Activated effector memory CD4-positive, alpha-beta T cell treated with Interleukin-2 at 50 U/mL for 16 hours (primary cell): Measurements from ENCODE around the gene TCF7.

Experiments
- DNase-seq: peaks from one replicate; pipeline ENCODE4 v3.0.0-alpha.2; 2020

TCF7 gene

DNA sequence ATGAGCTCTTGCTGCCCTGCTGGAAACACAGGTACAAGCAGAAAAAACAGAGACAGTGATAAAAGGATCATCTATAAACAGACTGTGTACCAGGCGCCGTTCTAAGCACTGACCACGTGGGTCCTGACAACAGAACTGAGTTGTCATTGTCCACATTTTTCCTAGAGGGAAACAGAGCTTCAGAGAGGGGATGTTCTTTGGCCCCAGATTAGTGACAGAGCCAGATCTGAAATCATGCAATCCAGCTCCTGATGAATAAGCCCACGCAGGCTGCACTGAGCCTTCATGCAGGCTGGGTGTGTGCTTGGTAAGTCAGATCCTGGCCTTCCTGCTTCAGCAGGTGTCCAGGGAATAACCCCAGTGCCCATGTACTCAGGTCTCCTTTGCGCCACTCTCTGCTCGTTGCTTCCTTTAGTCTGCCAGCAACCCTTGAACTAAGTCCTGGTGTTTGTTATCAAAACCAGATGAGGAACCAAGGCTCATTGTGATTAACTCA, 22.8 kb upstream of the TCF7 start:
- no peak for DNase-seq

DNA sequence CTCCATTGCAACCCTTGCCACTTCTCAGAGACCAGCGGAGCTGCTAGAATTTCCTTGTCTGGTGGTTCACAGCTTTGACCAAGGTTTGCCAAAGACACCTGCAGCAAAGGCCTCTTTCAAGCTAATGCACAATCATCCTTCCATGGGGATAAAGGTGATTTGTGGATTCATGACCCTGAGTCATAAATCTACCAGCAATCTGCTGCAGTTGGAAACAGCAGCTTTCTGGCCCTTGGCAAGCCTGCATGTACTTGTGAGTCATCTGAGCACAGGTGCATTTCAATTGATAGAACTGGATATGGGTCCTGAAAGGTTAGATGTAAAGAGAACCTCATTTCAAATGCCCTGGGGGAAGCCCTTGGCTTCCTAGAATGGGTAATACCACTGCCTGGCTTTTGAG, 21.6 kb upstream of the TCF7 start:
- no peak for DNase-seq

DNA sequence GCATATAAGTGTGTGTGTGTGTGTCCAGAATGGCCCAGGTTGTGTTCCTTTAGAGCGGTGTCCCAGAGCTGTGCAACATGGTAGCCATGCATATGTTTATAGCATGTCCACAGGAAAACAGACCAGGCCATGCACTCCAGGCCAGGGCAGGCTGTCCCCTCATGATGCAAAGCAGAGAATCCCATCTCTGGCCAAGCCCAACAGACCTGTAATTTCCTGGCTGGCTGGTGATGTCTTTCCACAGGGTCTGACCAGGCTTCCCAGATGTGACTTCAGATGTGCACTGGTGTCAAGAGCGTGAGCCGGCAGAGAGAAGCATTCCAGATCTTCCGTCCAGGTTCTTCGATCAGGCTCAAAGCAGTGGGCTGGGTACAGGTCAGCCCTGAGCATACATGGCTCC, 21.1 kb upstream of the TCF7 start:
- DNase-seq = no peak

DNA sequence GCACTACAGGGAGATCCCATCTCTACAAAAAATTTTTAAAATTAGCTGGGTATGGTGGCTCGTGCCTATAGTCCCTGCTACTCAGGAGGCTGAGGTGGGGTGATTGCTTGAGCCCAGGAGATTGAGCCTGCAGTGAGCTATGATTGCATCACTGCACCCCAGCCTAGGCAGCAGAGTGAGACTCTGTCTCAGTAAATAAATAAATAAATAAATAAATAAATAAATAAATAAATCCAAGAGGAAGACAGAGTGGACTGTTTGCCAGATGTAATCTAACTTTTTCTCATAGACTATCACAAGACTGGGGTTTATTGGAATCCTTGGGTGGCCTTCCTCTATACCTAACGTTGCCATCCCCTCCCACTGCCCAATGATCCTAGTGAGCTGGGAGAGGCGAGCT, 19.2 kb upstream of the TCF7 start:
- no peak for DNase-seq

DNA sequence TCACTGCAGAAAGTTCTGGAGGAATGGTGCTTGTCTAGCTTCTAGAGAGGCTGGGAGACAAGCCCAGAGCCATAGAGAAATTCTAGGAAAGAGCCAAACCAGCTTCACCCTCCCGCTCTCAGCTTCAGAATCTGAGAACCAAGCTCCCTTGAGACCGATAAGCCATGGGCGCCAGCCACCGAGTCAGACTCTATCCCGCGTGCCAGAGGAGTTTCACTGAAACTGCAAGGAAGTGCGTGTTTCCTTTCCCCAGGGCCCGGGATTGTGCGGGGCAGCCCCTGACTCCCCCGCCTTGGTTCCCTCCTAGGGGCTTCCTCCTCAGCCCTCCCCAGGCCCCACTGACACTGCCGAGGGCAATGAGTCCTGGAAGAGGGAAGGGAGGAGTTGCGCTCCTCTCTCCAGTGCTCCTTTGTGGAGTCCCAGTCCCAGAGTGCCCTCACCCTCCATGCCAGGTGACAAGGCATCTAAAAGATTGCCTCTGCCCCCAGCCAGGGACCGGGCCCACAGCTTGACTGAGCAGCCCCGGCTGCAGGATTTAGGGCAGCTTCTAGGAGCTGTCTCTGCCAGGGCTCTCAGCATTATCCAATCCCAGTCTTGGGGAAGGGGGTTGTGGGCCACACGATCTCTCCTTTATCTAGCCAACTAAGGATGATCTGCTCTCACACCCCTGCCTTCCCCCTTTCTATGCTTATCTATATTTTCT, 18.4 kb upstream of the TCF7 start:
- no peak for DNase-seq

DNA sequence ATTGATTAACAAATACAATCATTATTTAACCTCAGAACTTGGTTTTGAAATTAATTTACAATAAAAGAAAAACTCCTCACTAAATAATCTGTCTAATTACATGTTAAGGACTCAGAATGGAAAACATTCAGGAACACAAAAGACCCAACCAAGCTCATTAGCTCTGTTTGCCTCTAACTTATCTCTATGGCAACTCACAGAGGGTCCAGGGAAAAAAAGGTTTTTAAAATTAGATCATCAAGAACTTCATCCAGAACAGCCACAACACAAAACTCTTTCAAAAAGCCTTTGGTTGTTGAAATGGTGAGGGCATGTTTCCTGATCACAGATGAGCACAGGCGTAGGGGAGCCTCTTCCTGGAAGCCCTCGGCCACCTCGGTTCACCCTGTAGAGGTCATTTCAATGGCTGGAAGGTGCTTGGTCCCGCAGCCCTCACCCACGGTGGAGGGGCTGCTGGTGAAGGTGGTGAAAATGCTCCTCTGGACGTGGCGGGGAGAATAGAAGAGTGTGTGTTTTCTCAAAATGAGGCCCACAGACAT, 17.2 kb upstream of the TCF7 start:
- DNase-seq = no peak

DNA sequence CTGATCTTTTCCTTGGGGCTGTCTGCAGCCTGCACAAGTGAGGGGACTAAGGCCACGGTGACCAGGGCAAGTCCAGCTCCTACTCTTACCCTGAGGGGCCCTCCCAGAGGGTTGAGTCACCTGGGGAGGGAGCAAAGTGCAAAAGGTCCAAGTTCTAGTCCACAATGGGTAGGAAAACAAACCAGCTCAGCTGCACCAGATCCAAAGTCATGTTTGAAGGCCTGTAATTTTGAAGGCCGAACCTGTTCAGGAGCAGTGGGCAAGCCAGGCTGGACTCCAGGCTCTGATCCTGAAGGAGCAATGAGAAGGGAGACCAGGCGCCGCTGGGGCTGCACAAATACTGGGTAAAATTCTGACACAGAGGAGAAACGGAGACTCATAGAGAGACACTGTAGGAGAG, 15.8 kb upstream of the TCF7 start:
- no peak for DNase-seq

DNA sequence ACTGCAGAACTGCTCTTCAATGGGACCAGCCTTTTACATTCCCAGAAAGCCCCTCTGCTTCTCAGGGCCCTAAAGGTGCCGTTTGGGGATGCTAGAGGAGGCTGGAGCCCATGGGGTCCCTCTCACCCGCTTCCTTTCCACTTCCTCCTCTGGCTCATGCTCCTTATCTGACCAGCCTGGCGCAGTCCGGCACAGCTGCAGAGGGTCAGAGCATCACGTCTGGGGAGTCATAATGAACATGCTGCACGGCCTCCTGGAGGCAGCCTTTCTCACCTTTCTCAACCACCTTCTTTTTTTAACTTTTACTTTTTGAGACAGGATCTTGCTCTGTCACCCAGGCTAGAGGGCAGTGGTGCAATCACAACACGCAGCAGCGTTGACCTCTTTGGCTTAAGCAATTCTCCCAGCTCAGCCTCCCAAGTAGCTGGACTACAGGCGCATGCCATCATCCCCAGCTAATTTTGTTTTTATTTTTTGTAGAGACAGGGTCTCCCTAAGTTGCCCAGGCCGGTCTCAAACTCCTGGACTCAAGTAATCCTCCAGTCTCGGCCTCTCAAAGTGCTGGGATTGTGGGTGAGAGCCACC, 15.1 kb upstream of the TCF7 start:
- DNase-seq = no peak

DNA sequence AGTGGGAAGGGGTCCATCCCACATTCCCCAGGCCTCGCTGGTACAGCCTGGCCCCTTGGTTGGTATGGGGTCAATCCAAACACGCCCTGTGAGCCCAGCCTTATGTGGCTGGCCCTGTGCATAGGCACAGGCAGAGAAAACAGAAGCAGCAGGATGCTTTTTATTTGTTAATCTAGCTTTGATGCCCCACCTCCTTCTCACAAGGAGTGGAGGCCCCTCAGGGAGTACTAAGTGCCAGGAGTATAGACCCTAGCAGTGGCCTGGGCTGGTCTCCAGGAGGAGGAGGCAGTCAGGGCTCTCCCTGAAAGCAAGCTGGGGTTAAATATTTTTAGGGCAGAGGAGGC, 14.6 kb upstream of the TCF7 start:
- DNase-seq = no peak

DNA sequence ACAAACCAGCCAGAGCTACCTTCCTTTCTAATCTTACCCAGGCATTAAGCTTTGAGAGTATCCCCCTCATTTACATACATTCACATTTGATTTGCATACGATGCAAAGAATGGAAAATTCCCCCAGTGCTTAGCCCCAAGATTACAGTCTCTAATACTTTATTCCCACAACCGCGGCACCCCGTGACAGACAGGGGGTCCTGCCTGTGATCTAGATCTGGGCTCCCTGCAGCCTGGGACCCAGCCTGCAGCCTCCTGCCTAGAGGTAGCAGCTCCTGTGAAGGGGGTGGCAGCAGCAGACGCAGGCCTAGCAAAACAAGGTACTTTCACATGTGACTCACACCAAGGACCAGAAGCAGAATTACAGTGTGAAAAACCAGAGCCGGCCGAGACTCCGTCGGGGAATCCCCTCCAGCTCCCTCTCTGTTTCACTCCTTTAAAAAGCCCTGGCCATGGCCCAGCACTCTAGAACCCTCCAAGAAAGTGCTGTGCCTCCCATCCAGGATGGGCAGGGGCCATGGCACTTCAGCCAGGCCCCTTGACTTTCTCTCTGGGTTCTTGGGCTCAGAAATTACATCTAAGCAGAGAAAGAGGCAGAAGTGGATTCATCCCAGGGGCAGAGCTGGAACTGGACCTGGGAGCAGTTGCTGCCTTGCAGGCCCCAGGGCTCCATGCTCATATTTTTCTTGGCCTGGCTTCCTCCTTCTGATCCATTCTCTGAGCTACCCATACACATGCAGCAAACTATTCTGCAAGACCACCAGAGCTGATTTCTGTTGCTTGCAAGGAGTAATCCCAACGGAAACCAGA, 14.0 kb upstream of the TCF7 start:
- peak; percentile 72 for DNase-seq

DNA sequence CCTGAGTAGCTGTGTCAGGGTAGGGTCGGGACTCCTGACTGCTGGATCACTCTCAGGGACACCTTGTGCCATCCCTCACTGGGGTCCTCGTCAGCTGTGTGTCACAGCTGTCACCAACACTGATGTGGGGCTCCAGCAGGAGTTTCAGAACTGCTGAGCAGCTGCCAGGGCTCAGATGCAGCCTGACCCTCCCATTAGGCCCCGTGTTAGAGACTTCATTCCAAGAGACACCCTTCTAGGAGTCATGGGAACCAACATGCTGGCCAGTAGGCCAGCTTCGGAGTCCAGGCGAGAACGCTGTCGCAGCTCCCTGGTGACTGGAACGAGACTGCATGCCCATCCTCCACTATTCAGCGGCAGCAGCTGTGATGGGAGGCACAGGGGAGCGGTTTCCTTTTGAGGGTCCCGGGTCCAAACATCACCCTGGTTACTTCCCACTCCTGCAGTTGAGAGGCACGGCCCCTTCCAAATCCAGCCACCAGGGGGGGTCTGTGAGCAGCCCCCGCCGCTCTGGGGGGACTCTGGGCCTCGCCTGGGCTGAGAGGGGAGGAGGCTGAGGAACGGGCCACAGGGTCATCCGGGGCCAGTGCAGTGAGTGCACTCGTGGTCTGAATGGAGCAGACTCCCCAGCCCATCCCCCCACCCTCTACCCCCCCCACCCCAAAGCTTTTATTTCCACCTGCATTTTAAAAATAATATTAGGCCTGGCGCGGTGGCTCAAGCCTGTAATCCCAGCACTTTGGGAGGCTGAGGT, 12.6 kb upstream of the TCF7 start:
- DNase-seq = peak; percentile 62

DNA sequence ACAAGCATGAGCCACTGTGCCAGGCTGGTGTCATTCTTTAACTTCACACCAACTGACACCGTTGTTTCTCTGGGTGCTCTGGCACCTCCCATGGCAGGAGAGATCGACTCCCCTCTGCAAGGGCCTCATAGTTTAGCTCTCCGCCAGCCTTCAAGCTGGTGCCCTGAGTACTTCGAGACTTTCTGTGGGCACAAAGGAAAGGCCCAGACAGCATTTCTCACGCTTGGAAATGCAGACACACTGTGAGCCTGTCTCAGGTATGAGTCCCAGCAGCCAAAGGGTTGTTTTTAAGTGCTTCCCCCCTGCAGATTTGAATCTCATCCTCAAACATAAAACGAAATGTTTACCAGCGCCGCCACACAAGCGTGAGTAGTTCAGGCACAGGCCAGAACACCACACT, 11.1 kb upstream of the TCF7 start:
- DNase-seq = no peak

DNA sequence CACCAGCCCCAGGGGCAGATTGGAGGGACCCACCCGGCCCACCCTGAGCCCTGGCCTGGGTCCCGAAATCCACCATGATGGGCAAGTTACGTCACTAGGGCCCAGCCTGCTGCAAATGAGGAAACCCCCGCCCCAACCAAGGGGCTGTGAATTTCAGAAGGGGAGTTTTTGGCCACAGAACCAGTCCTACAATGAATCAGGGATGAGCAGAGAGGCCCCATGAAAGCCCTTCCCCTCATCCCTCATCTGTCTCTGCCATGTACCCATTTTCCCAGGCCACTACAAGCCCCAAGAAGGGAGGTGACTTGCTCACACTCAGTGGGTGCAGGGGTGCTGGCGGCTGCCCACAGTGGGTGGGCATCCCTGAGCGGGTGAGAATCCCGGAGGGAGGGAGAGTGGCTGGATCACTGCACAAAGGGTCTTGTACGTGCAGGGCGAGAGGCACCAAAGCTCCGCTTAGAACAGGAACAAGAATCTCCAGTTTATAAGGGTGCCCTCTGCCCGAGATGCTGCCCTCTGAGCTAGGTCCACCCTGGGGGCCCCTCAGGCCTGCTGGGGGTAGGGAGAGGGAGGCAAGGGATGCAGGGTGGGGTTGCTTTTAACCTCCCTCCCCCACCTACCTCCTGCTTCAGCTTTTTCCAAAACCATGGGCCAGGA, 10.4 kb upstream of the TCF7 start:
- no peak for DNase-seq

DNA sequence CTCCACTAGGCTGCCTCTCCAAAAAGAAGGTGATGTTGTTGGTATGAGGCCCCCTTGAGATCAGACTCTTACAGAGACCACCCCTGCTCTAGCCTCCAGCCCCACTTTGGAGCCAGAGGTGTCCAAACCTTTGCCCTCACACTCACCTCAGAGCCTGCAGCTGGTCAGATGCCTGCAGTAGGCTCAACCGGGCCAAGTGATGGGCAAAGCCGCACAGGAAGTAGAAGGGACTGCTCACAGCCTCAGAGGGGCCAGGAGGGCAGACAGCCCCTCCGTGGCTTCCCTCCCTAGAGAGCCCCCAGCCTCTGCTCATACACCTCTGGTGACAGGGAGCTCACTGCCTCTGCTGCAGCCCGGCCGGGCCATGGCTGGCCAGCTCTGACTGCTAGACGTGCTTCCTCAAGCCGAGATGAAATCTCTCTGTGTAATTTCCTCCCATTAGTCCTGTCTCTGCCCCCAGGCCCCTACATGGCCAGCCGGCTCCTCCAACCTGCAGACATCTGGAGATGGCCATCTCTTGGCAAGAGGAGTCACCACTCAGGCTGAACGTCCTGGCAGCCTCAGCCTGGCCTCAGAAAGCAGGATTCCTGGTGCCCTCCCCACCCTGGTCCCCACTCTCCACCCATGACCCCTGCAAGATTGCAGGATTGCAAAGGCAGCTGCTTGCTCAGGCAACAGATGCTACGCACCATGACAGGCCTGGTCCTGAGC, 7.3 kb upstream of the TCF7 start:
- DNase-seq = no peak

DNA sequence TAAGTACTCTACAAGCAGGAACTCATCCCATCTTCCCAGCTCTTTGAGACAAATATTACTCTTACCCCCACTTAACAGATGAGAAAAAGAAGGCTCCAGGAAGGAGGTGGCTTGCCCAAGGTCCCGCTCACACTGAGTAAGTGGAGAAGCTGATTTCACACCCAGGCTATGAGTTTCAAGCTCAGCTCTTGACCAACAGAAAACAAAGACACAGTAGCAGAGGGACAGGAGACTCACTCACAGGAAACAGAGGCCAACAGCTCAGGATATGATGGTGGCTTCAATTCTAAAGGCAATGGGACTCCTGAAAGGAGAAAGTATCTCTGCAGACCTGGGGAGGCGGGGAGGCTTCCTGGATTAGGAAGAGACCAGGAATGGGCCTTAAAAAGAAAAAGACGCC, 6.7 kb upstream of the TCF7 start:
- no peak for DNase-seq

DNA sequence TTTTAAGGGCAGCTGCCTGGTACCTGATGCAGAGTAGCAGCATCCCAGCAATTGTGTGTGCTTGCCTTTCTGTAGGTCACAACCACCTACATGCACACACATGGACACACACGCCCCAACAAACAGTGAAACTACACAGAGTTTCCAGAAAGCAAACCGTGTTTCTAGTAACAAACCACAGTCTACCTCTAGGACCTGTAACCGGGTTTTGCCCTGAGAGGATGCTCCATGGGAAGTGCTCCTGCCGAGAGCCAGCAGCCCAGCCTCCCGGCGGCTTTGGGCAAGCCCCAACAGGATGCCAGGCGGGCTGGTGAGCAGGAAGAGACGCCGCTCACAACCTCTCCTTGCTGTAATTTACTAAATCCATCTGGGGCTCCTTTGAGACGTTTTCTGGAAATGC, 4.1 kb upstream of the TCF7 start:
- no peak for DNase-seq

DNA sequence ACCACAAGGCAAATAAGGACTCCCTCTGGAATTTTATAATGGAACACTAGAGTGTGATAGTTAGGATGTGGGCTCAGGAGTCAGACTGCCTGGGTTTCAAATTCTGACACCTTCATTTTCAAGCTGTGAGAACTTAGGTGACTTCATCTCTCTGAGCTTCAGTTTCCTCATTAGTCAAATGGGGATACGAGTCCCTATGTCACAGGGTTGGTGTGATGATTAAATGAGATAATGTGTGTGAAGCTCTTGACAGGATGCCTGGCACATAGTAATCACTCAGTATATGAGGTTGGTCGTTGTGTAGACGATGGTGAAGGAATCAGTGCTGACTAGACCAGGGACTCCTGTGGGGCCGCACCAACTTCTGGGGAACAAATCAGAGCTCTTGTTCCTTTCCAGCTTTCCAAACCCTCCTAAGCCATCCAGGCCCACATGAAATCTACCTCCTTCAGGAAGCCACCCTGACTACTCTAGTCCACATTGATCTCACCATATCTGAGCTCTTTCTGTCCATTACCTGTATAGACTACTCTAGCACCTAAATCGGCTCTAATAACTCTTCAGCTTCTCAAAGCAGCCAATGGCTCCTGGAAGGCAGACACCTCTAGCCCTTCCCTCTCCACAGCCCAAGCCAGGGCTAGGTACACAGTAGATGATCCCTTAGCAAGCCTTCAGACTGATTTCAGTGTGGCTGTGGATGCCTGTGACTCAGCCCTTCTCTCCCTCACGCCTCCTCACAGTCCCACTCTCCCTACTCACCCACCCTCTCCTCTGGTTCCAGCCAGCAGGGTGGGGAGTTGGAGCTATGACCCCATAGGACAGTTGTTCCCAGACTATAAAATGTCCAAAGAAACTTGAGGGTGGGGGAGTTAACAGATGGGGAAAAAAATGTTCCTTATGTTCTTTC, 2.5 kb upstream of the TCF7 start:
- DNase-seq = no peak

DNA sequence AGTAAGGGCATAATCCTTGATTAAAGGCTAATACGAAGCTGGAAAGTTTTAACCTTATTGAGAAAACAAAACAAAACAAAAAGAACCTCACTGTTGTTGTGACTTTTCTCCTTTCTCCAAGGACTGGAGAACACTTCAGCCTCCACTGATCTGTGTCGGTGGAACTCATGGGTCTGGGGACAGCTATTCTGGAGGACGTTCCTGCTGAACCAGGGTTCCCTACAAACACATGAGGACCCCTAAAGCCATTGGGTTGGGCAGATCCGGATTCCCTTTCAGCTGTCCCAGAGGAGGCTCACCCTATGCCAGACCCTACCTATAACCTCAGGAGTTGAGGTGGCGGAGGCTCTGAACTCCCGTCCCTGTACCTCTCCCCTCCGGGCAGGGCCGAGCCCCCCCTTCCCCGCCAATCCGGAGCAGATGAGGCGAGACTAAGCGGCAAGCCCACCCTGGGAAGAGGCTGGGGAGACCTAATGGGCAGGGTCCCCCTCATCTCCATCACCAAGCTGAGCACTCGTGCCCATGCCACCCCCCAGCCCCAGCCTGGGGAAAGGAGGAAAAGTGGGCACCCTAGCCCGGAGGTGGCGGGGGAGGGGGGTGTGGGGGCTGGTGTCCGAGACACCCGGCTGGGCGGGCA, 1.6 kb upstream of the TCF7 start:
- no peak for DNase-seq

DNA sequence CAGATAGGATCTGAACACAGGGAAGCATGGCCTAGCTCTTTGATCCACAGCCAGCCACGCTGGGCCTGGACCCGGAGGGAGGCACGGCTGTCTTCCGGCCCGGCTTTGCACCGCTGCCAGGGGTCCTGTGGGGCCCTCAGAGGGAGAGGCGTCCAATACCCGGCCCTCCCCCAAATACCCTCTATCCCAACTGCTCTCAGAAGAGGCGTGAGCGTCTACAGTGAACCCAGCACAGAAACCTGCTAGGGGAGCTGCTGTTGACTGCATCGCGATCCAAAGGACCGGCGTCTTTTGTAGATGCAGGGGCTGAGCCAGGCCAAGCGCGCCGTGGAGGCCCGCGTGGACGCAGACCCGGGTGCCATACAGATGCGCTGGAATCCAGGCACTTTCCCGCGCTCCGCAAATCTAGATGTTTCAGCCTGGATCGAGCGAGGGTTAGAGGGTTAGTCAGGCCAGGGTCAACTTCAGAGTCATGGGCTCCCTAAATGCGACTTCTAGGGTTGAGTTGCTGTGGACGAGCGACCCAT, 1.1 kb upstream of the TCF7 start:
- no peak for DNase-seq
